Naive B cell (primary cell): ENCODE data around the gene FCGR3A. TPM values are rescaled to one million over a fixed set of nuclear protein-coding genes. Genes with fewer than 3 reads are reported as not detected.
"Not testable (repeated sequence)": the region's sequence is repeated elsewhere in the genome, so short reads cannot be mapped to it uniquely, and the experiment has no call there.

Experiments
- ATAC-seq, 2 donors: fragments of 150-1000 bp; cut with Tn5 transposase; 2 replicates each; pipeline ENCODE4 v1.10.0; 2021; ENCODE audit warnings: low read depth in 2 of 2, mild to moderate bottlenecking in 2 of 2, moderate library complexity in 2 of 2
- DNase-seq: peaks from one replicate; pipeline ENCODE4 v3.0.0; 2022
- H3K27ac Mint-ChIP-seq, 6 donors: one replicate each; pipeline ENCODE4 v1.8.0; 2020 to 2022; ENCODE audit warnings: mild to moderate bottlenecking in 6 of 6, mixed read lengths in 6 of 6, moderate library complexity in 5 of 6, inconsistent platforms in 2 of 6
- H3K27me3 Mint-ChIP-seq, 3 donors: one replicate each; pipeline ENCODE4 v1.8.0; 2021 to 2022; ENCODE audit warnings: mixed read lengths in 3 of 3, mild to moderate bottlenecking in 1 of 3
- H3K36me3 Mint-ChIP-seq, 2 donors: one replicate each; pipeline ENCODE4 v1.8.0; 2020 to 2022; ENCODE audit warnings: mixed read lengths in 2 of 2, inconsistent platforms in 1 of 2, mild to moderate bottlenecking in 1 of 2
- H3K4me1 Mint-ChIP-seq, 3 donors: one replicate each; pipeline ENCODE4 v1.8.0; 2020 to 2022; ENCODE audit warnings: mixed read lengths in 3 of 3, inconsistent platforms in 1 of 3, mild to moderate bottlenecking in 1 of 3, moderate library complexity in 1 of 3
- H3K4me3 Mint-ChIP-seq, 8 donors: one replicate each; pipeline ENCODE4 v1.8.0; 2020 to 2022; ENCODE audit warnings: mild to moderate bottlenecking in 8 of 8, mixed read lengths in 8 of 8, moderate library complexity in 8 of 8, inconsistent platforms in 2 of 8
- H3K9me3 Mint-ChIP-seq, 7 donors: one replicate each; pipeline ENCODE4 v1.8.0; 2020 to 2022; ENCODE audit warnings: mixed read lengths in 7 of 7, mild to moderate bottlenecking in 5 of 7, inconsistent platforms in 2 of 7, moderate library complexity in 1 of 7
- polyA plus RNA-seq, 6 donors: library from polyadenylated mRNA; unstranded; fragments of 300-500 nt; fragmentation: Illumina TruSeq; gene quantifications; one replicate each; pipeline ENCODE4 v1.2.3, GENCODE V29; 2021; ENCODE audit warnings: low read depth in 6 of 6

Gene FCGR3A
- polyA plus RNA-seq, 6 donors from 2014 or later = 0.33 to 3.1 (median 1.3) TPM

DNA sequence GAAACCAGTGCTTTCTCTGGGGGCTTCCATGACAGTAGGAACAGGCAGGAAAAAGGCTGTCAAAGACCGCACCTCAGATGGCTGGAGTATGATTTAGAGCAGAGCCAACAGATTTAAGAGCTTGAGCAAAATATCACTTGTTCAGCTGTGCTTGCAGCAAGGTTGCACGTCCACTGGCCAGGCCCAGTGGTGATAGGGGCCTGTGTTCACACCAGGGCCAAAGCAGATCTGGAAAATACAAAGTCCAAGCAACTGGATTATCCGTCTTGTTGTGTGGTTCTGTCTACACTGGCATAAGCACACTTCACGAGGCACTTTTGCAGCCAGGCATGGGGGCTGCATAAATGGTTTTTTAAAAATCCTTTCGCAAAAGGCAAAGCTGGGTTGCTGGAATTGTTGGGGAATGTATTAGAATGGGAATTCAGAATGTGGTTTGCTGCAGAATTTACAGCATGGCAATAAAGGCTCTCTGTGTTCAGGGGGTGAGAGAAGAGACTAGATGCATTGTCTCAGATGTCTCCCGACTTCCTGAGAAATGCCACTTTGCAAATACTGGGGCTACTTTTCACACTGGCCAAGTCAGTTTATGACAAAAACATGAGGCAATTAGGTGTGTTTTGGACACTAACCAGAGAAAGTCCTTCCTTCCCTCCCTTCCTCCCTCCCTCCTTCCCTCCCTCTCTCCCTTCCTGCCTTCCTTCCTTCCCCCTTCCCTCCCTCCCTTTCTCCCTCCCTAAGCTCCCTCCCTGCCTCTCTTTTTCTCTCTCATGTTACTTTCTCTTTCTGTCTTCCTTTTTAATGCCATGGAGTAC lies 36.8 kb downstream of the FCGR3A start:
- H3K36me3 Mint-ChIP-seq, H3K4me1 Mint-ChIP-seq, H3K4me3 Mint-ChIP-seq, H3K9me3 Mint-ChIP-seq, ATAC-seq, H3K27ac Mint-ChIP-seq, DNase-seq: not testable (repeated sequence)
- H3K27me3 Mint-ChIP-seq = peaks cover 0 to 15% (median 0%) of the 10 kb centered on the region in 3 donors

DNA sequence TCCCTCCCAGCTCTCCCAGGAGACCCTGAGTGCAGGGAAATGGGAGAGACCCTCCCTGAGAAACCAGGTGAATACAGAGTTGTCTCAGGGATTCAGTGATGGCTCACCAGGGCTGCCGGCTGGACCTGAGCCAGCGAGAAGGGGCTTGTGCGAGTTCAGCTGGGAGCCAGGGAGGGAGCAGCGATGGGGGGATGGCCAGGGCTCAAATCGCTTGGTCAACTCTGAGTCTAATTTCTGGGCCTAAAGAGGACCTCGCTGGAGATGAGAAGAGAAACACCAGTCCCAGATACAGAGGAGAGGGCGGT lies 37.9 kb downstream of the FCGR3A start:
- no peak overlapping the region for H3K27ac Mint-ChIP-seq
- no peaks in the 10 kb centered on the region for H3K36me3 Mint-ChIP-seq

DNA sequence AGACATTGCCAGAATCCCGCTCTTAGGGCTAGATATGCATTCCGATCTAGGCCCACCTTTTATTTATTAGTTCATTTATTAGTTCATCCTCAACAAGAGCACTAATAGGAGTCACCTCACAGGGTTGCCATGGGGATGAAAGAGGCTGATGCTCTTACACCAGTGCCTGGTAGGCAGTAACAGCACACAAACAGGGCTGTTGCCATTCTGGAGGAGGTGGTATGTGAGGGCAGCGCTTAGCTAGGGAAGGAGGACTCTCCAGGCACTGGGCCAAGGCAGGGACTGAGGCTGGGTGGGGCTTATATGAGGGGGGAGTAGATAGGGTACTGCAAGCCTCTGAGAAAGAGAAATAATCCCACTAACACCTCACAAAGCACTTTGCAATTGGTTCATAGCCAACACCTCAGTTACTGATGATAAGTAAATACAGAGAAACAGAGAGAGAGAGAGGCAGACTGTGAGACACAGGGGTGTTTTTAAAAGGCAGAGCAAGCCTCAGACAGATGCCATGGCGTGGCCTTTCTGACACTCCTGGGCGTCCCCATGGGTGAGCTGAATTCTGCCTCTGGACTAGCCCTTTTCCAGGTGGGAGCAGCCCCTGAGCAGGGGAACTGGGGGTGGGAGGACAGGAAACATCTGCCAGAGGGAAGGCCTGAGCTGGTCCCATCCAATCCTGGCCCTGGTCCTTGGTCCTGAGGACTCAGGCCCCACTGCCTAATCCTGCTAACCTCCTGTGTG lies 38.4 kb downstream of the FCGR3A start:
- DNase-seq (no peak), ATAC-seq (no peak)
- Mint-ChIP-seq H3K27ac (peak overlapping the region in 2 of 6 donors; percentile 27 to 71), H3K27me3 (peaks cover 0 to 15% (median 0%) of the 10 kb centered on the region in 3 donors), H3K4me1 (peaks cover 5 to 10% (median 6%) of the 10 kb centered on the region in 3 donors), H3K36me3 (no peaks in the 10 kb centered on the region), H3K4me3 (no peak overlapping the region), H3K9me3 (no peaks in the 10 kb centered on the region)

More for the DNA sequence above, 37.9 kb downstream of the FCGR3A start:
- H3K9me3 Mint-ChIP-seq = no peaks in the 10 kb centered on the region
- no peak for DNase-seq
- peaks cover 0 to 15% (median 0%) of the 10 kb centered on the region in 3 donors for H3K27me3 Mint-ChIP-seq
- H3K4me1 Mint-ChIP-seq = peaks cover 0 to 5% (median 3%) of the 10 kb centered on the region in 3 donors
- ATAC-seq = no peak
- H3K4me3 Mint-ChIP-seq = no peak overlapping the region

DNA sequence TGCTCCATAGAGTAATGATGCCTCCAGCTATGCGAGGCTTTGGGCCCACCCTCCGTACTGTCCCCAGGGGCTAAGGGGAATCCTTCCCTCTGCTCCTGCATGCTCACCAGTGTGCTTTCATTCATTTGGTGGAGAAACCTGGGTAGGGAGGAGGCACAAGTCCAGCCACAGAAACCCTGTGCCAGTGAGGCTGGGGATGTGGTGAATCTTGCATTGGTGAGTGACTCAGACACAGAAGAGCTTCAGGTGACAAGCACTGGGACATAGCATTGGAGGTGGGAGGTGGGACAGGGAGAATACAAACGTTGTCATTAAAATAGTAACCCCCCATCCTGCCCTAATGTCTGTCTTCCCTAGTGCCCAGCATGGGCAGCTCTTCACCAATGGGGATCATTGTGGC lies 39.1 kb downstream of the FCGR3A start:
- no peaks in the 10 kb centered on the region for H3K36me3 Mint-ChIP-seq
- H3K27ac Mint-ChIP-seq = peak overlapping the region in 1 of 6 donors; percentile 32

DNA sequence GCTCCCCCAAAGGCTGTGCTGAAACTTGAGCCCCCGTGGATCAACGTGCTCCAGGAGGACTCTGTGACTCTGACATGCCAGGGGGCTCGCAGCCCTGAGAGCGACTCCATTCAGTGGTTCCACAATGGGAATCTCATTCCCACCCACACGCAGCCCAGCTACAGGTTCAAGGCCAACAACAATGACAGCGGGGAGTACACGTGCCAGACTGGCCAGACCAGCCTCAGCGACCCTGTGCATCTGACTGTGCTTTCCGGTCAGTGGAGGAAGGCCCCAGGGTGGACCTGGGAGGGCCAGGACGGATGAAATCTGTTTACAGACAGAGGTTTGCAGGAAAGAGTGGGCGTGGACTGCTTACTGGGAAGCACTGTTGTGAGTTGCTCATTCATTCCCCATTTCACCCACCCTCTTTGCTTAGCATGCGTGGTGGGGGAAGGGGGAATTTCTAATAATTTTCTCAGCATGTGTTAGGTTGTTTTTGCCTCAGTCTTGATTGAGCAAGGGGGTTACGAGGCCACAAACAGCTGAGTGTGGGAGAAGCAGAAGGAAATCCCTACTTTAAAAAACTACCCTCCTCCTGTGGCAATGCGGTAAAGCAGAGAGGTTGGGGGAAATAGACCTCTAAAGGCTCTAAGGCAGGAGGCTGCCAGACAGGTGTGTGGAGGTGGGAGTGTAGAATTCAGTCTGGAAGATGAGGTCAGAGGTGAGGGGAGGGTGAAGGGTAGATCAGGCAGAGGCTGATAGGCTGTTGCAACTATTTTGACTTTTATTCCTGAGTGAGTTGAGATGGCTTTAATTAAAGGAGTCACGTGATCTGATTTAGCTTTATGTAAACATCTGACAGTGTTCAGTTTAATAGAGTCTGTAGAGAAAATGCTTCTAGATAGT lies 43.0 kb downstream of the FCGR3A start:
- peaks cover 0 to 26% (median 19%) of the 10 kb centered on the region in 3 donors for H3K27me3 Mint-ChIP-seq
- H3K4me1 Mint-ChIP-seq = peaks cover 14 to 23% (median 19%) of the 10 kb centered on the region in 3 donors
- no peaks in the 10 kb centered on the region for H3K36me3 Mint-ChIP-seq
- peak overlapping the region in 1 of 6 donors; percentile 51 for H3K27ac Mint-ChIP-seq
- peak overlapping the region in 4 of 8 donors; percentile 26 to 69 (median 36) for H3K4me3 Mint-ChIP-seq
- H3K9me3 Mint-ChIP-seq = no peaks in the 10 kb centered on the region
- ATAC-seq = no peak
- no peak for DNase-seq

More for the DNA sequence above, 39.1 kb downstream of the FCGR3A start:
- ATAC-seq (no peak), DNase-seq (no peak)
- H3K9me3 Mint-ChIP-seq = no peaks in the 10 kb centered on the region
- no peak overlapping the region for H3K4me3 Mint-ChIP-seq
- H3K4me1 Mint-ChIP-seq = peaks cover 11 to 17% (median 13%) of the 10 kb centered on the region in 3 donors
- H3K27me3 Mint-ChIP-seq = peaks cover 0 to 15% (median 0%) of the 10 kb centered on the region in 3 donors

DNA sequence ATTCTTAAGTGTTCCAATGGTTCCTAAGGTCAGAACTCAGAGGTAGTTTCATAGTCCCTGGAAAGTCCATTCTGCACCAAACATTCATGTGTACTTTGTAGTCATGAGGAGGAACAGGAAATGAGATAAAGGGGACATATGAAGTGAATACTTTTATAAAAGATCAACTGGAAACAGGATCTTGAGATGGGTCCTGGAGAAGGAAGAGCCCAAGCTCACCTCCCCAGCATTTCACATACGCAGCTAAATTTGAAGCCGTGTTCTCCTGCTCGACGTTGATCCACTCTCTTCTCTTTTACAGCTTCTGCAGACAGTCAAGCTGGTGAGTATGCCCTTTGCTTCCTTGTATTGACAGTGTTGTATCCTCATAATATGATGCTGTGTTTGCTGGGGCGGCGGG lies 43.9 kb downstream of the FCGR3A start:
- DNase-seq (no peak), ATAC-seq (peak in 1 of 2 donors; percentile 20)
- no peaks in the 10 kb centered on the region for H3K36me3 Mint-ChIP-seq
- peak overlapping the region in 4 of 8 donors; percentile 20 to 49 (median 38) for H3K4me3 Mint-ChIP-seq
- peak overlapping the region in 2 of 6 donors; percentile 74 to 89 for H3K27ac Mint-ChIP-seq
- peaks cover 14 to 23% (median 19%) of the 10 kb centered on the region in 3 donors for H3K4me1 Mint-ChIP-seq
- H3K27me3 Mint-ChIP-seq = peaks cover 0 to 31% (median 28%) of the 10 kb centered on the region in 3 donors
- H3K9me3 Mint-ChIP-seq = no peaks in the 10 kb centered on the region

DNA sequence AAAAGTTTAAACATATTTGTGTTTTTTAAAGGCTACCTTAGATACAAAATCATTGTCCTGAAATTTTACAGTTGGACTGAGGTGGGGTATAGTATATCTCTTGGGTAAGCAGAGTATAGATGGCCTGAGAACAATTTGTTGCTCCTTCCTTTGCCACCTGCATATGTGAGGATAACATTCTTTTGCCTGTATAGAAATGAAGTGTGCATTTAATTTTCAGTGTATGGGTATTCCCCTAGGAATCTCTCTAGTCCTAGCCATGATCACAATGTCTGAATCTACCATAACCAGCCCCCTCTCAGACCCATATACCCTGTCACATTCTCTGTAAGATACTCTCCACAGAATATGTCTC lies 46.2 kb downstream of the FCGR3A start:
- no peak overlapping the region for H3K4me3 Mint-ChIP-seq
- no peaks in the 10 kb centered on the region for H3K9me3 Mint-ChIP-seq
- no peak for ATAC-seq
- no peak for DNase-seq
- peaks cover 22 to 30% (median 25%) of the 10 kb centered on the region in 3 donors for H3K4me1 Mint-ChIP-seq
- H3K27ac Mint-ChIP-seq = no peak overlapping the region
- H3K36me3 Mint-ChIP-seq = no peaks in the 10 kb centered on the region
- H3K27me3 Mint-ChIP-seq = peaks cover 0 to 44% (median 43%) of the 10 kb centered on the region in 3 donors

DNA sequence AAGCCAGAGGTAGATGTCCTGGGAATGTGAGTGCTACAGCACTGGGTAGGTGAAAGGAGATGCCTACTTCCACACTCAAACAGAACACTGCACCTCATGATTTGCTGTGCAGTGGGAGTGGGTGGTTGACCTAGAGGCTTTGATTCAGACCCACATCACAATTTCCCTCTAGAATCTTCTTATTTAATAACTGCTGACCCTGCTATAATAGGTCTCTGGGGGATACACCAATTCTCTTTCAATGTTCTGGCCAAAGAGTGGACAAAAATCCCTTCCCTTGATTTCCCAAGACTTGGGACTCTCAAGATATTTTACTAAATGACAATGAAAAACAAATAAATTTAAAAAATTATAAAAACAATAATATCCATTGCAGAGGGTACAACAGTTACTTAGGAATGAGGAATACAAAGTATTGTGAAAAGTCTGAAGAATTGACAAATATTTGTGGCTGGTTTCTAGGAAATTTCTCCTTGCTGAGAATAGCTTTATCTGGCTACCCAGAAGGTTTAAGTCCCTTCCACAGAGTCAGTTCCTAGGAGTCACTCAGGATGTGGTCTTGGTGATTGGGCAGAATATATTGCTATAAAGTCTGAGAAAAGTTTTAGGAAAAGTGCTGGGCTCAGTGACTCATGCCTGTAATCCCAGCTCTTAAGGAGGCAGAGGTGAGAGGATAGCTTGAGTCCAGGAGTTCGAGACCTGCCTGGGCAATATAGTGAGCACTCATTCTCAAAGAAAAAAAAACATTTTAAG lies 46.8 kb downstream of the FCGR3A start:
- H3K4me1 Mint-ChIP-seq = peaks cover 22 to 30% (median 25%) of the 10 kb centered on the region in 3 donors
- no peak overlapping the region for H3K4me3 Mint-ChIP-seq
- no peak overlapping the region for H3K27ac Mint-ChIP-seq
- DNase-seq (no peak), ATAC-seq (no peak)
- no peaks in the 10 kb centered on the region for H3K36me3 Mint-ChIP-seq
- no peaks in the 10 kb centered on the region for H3K9me3 Mint-ChIP-seq
- H3K27me3 Mint-ChIP-seq = peaks cover 0 to 44% (median 43%) of the 10 kb centered on the region in 3 donors

DNA sequence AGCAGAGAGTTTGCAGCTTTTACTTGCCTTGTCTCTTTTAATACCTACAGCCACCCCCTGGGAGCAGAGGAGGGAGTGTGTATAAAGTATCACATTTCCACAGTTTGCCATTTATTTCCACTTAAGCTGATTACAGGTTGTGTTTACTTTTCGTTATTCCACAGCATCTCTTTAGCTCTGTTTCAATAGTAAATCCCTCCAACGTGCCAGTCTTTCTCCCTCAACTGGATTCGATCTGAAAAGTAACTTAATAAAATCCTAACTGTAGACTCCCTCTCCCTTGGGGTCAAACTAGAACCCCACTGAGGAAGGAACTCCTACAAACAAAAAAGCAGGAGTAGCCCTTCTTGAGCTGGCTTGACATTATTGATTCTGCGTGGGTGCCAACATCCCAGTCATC lies 47.4 kb downstream of the FCGR3A start:
- Mint-ChIP-seq H3K4me3 (no peak overlapping the region), H3K27me3 (peaks cover 4 to 50% (median 44%) of the 10 kb centered on the region in 3 donors), H3K4me1 (peaks cover 22 to 30% (median 25%) of the 10 kb centered on the region in 3 donors), H3K9me3 (no peaks in the 10 kb centered on the region), H3K36me3 (no peaks in the 10 kb centered on the region), H3K27ac (no peak overlapping the region)
- DNase-seq (no peak), ATAC-seq (no peak)

DNA sequence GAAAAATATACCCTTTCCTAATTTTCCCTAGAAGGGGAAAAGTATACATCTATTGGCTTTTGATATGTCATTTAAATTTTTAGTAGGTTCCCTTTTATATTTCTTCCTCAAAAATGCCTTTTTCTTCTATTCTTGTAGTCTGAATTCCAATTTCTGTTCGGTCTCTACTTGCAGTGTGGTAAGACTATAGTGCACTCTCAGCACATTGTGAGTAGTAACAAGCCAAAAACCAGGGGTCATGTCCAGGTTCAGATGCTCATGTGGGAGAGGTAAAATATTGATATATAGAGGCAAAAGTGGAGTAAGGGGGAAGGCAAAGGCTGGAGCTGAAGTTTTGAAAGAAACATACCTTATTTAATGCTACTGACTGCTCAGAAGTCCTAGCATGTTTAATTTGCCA lies 48.4 kb downstream of the FCGR3A start:
- Mint-ChIP-seq H3K36me3 (no peaks in the 10 kb centered on the region), H3K9me3 (peaks cover 0 to 1% (median 0%) of the 10 kb centered on the region in 7 donors), H3K27me3 (peaks cover 6 to 53% (median 51%) of the 10 kb centered on the region in 3 donors), H3K4me3 (no peak overlapping the region), H3K27ac (no peak overlapping the region), H3K4me1 (peaks cover 18 to 21% (median 19%) of the 10 kb centered on the region in 3 donors)
- ATAC-seq (no peak), DNase-seq (no peak)

DNA sequence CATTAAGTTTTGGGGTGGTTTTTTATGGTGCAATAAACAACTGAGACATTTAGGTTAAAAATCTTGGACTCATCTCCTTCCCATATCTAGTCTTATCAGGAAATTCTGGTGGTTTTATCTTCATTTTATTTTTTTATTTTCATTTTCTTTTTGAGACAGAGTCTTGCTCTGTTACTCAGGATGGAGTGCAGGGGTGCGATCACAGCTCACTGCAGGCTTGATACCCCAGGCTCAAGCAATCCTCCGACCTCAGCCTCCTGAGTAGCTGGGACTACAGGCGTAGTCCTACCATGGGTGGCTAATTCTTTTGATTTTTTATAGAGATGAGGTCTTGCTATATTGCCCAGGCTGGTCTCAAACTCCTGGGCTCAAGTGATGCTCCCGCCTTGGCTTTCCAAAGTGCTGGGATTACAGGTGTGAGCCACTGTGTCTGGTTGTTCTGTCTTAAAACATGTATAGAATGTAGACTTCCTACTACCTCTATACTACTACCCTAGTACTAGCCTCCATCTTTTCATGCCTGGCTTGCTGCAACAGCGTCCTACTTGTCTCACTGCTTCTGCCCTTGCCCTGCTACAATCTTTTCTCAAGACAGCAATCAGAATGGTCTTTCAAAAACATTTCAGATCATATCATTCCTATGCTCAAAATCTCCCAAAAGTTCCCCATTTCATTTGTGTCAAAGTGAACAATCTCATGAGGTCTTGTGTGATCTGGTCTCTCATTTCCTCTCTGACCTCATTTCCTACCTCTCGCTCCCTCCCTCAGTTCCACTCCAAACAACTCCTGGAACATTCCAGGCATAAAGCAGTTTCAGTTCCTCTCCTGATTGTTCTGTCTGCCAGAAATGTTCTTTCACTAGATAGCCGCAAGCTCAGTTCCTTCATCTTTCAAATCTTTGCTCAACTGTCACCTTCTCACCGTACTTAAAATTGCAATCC lies 50.2 kb downstream of the FCGR3A start:
- Mint-ChIP-seq H3K4me3 (peak overlapping the region in 4 of 8 donors; percentile 13 to 24 (median 22)), H3K27me3 (peaks cover 16 to 63% (median 58%) of the 10 kb centered on the region in 3 donors), H3K27ac (peak overlapping the region in 1 of 6 donors; percentile 8), H3K4me1 (peaks cover 6 to 9% (median 7%) of the 10 kb centered on the region in 3 donors), H3K9me3 (peaks cover 0 to 1% (median 0%) of the 10 kb centered on the region in 7 donors), H3K36me3 (no peaks in the 10 kb centered on the region)
- ATAC-seq (peak; percentile 45 to 66), DNase-seq (no peak)
